GM23248 (cell line): Measurements from ENCODE around the gene NAV3. TPM values are rescaled to one million over a fixed set of nuclear protein-coding genes. Genes with fewer than 3 reads are reported as not detected.

Experiments
- DNase-seq: peaks from one replicate; pipeline ENCODE4 v3.0.0-alpha.2; 2015
- H2AFZ ChIP-seq: fragments of 200-600 bp; sonication (generic); 2 replicates; pipeline ENCODE4 v1.6.1; 2016; ENCODE audit warnings: antibody characterized with exemption
- H3F3A ChIP-seq: fragments of 200-600 bp; sonication (generic); 2 replicates; pipeline ENCODE4 v1.6.1; 2016; ENCODE audit warnings: mild to moderate bottlenecking, antibody characterized with exemption, mixed run types; ENCODE audit not compliant: insufficient read depth
- H3K27ac ChIP-seq: fragments of 200-600 bp; sonication (generic); 2 replicates; pipeline ENCODE4 v1.5.1; 2016; ENCODE audit warnings: mild to moderate bottlenecking
- H3K27me3 ChIP-seq: fragments of 200-600 bp; sonication (generic); replicated peaks from 2 replicates; pipeline ENCODE4 v1.6.1; 2016; ENCODE audit warnings: mild to moderate bottlenecking; ENCODE audit not compliant: insufficient read depth
- H3K36me3 ChIP-seq: fragments of 200-600 bp; sonication (generic); 2 replicates; pipeline ENCODE4 v1.6.1; 2016; ENCODE audit warnings: low read depth, mild to moderate bottlenecking
- H3K4me1 ChIP-seq: fragments of 200-600 bp; sonication (generic); 2 replicates; pipeline ENCODE4 v1.6.1; 2016; ENCODE audit warnings: mild to moderate bottlenecking; ENCODE audit not compliant: insufficient read depth
- H3K4me2 ChIP-seq: fragments of 200-600 bp; sonication (generic); one replicate; pipeline ENCODE4 v1.6.1; 2016; ENCODE audit warnings: mild to moderate bottlenecking; ENCODE audit not compliant: unreplicated experiment
- H3K4me3 ChIP-seq: fragments of 200-600 bp; sonication (generic); 2 replicates; pipeline ENCODE4 v1.5.1; 2016; ENCODE audit warnings: mild to moderate bottlenecking
- H3K79me2 ChIP-seq: fragments of 200-600 bp; sonication (generic); 2 replicates; pipeline ENCODE4 v1.6.1; 2016; ENCODE audit warnings: mild to moderate bottlenecking; ENCODE audit not compliant: insufficient read depth
- H3K9ac ChIP-seq: fragments of 200-600 bp; sonication (generic); 2 replicates; pipeline ENCODE4 v1.6.1; 2016; ENCODE audit warnings: mild to moderate bottlenecking
- H3K9me2 ChIP-seq: fragments of 200-600 bp; sonication (generic); 2 replicates; pipeline ENCODE4 v1.6.1; 2016; ENCODE audit warnings: mixed run types, mild to moderate bottlenecking, moderate library complexity; ENCODE audit not compliant: insufficient read depth
- H3K9me3 ChIP-seq: fragments of 200-600 bp; sonication (generic); one replicate; pipeline ENCODE4 v1.6.1; 2017; ENCODE audit warnings: low read depth
- H4K20me1 ChIP-seq: fragments of 200-600 bp; sonication (generic); 2 replicates; pipeline ENCODE4 v1.6.0; 2016; ENCODE audit not compliant: insufficient read depth
- EZH2 ChIP-seq: fragments of 200-600 bp; sonication (generic); IDR thresholded peaks from 2 replicates; pipeline ENCODE4 v1.6.1; 2018; ENCODE audit warnings: antibody characterized with exemption, mild to moderate bottlenecking; ENCODE audit not compliant: insufficient read depth, poor library complexity, severe bottlenecking
- EZH2phosphoT487 ChIP-seq: fragments of 200-600 bp; sonication (generic); IDR thresholded peaks from 2 replicates; pipeline ENCODE4 v1.6.1; 2018; ENCODE audit warnings: antibody characterized with exemption, moderate library complexity, mild to moderate bottlenecking, low read depth; ENCODE audit not compliant: insufficient read depth
- WGBS, 2 experiments: methylation state at CpG; one replicate each; pipeline ENCODE4 v1.1.6; 2015 to 2017; ENCODE audit warnings: low lambda C conversion rate in 2 of 2, low coverage in 1 of 2; ENCODE audit errors: missing lambda C conversion rate in 2 of 2; 5-methylcytosine and 5-hydroxymethylcytosine counted together
- in situ Hi-C: fragments of 300-500 bp; cut with MboI; formaldehyde crosslinking; loops from 2 replicates; pipeline ENCODE4 v1.15.0; 2020
- polyA plus RNA-seq: library from polyadenylated mRNA; unstranded; fragments of >200 nt; fragmentation: Nextera tagmentation; extraction: Ambion mirVana; gene quantifications from 2 replicates; pipeline ENCODE4 v1.2.1, GENCODE V29; 2016
- total RNA-seq: library from RNA; depleted of rRNA; stranded (reverse); fragments of >200 nt; shearing (Covaris generic); gene quantifications from 2 replicates; pipeline ENCODE4 v1.2.3, GENCODE V29; 2014

Gene NAV3
- total and polyA plus RNA-seq, 2 experiments from 2014 or later: 24.2 to 69.9 TPM

DNA sequence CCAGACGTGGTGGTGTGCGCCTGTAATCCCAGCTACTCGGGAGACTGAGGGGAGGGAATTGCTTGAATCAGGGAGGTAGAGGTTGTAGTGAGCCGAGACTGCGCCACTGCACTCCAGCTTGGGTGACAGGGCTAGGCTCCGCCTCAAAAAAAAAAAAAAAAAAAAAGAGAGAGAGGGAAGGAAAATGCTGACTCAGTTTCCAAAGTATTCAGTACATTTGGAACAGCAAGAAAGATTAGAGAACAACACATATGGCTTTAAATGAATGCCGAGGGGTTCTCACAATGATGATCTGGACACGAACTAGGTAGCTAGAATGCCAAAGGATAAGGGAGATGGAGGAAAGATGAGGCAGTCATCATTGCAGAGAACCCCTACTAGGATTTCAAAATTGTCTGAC is 97.4 kb downstream of the NAV3 start:
- Histone ChIP-seq H3K9ac (no peak overlapping the region), H3F3A (peaks cover 7% of the 10 kb centered on the region), H3K79me2 (no peaks in the 10 kb centered on the region), H2AFZ (no peak overlapping the region), H3K9me3 (no peaks in the 10 kb centered on the region), H4K20me1 (no peaks in the 10 kb centered on the region), H3K27ac (no peak overlapping the region), H3K4me2 (no peak overlapping the region), H3K4me1 (peaks cover 26% of the 10 kb centered on the region), H3K9me2 (no peaks in the 10 kb centered on the region), H3K36me3 (no peaks in the 10 kb centered on the region), H3K4me3 (no peak overlapping the region), H3K27me3 (no peaks in the 10 kb centered on the region)
- in situ Hi-C loops: no loop called here
- 90 to 98% methylated on average over 7 to 8 of the region's 8 CpGs for WGBS, 2 experiments
- no peak for DNase-seq
- TF ChIP-seq EZH2: no peak
- TF ChIP-seq EZH2phosphoT487: no peak

DNA sequence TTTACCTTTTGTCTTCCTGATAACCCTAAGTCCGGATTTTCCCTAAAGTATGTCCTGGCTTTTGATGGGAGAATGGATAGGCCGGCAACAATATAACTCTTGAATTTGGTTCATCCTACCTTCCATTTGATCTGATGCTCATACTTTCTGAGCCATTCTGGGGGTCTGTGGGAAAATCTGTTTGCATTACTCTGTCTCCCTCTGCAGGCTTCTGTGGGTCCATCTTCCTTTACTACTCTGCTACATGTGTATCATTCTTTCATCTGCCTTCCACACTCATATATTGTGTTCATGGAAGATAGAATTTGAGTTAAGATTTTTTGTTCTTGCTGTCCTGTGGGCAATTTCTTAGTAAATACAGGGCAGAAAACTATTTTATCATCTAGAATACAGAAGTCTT is 101.5 kb downstream of the NAV3 start:
- 95 to 99% methylated on average over 2 of the region's 2 CpGs for WGBS, 2 experiments
- TF ChIP-seq EZH2phosphoT487: no peak
- no peak for TF ChIP-seq EZH2
- no peak for DNase-seq

DNA sequence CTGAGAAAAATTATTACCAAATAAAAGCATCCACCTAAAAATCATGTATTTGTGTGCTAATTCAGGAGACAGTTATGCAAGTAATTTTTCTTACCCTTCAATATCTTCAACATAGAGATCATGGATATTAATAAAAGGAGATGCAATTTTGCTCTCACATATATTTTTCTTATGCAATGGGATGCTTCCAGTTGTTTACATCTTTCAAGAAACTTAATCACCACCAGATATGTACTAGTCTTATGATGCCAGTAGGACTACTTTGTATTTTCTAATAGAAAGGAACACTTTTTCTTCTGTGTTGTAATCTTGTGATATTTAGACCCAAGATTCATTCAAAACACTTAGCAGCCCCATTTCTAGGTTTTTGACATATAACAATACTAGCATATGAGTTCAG is 107.6 kb downstream of the NAV3 start:
- Histone ChIP-seq H3K9ac (no peak overlapping the region), H3K9me3 (no peaks in the 10 kb centered on the region), H3K36me3 (no peaks in the 10 kb centered on the region), H2AFZ (0 out of 2 replicates have a peak overlapping the region, but pooled peaks have one; percentile 17), H3K9me2 (no peaks in the 10 kb centered on the region), H3K4me3 (no peak overlapping the region), H3K79me2 (peaks cover 26% of the 10 kb centered on the region), H4K20me1 (no peaks in the 10 kb centered on the region), H3K27ac (no peak overlapping the region), H3K4me2 (no peak overlapping the region), H3F3A (peaks cover 41% of the 10 kb centered on the region), H3K27me3 (no peaks in the 10 kb centered on the region), H3K4me1 (peaks cover 31% of the 10 kb centered on the region)
- in situ Hi-C loops: no loop called here
- TF ChIP-seq EZH2 (no peak), EZH2phosphoT487 (no peak)
- DNase-seq: peak; percentile 2

More for the DNA sequence above, 101.5 kb downstream of the NAV3 start:
- no peaks in the 10 kb centered on the region for H4K20me1 ChIP-seq
- no peaks in the 10 kb centered on the region for H3K36me3 ChIP-seq
- in situ Hi-C loops: loop anchor here (5.0 kb wide), 1 partner anchor 210 kb away; no protein-coding TSS in a partner anchor
- no peaks in the 10 kb centered on the region for H3F3A ChIP-seq
- no peaks in the 10 kb centered on the region for H3K9me2 ChIP-seq
- no peaks in the 10 kb centered on the region for H3K4me1 ChIP-seq
- H3K27ac ChIP-seq: no peak overlapping the region
- no peaks in the 10 kb centered on the region for H3K27me3 ChIP-seq
- no peak overlapping the region for H2AFZ ChIP-seq
- no peak overlapping the region for H3K4me2 ChIP-seq
- no peak overlapping the region for H3K4me3 ChIP-seq
- no peaks in the 10 kb centered on the region for H3K9me3 ChIP-seq
- no peak overlapping the region for H3K9ac ChIP-seq
- H3K79me2 ChIP-seq: no peaks in the 10 kb centered on the region

DNA sequence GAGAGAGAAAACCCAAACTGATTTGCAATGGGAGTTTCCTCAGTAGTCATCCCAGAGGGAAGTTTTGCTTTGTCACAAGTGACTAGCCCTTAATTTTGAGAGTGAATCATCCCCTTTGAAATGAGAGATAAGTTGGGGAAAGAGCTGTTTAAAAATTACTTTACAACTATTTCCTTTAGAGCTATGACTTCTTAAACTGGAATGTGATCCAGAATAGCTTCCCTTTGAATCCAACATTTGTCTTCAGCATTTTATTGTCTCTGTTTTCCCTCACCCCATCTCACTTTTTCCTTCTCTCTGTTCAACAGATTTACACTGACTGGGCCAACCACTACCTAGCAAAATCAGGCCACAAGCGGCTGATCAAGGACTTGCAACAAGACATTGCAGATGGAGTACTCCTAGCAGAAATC is 109.3 kb downstream of the NAV3 start:
- Histone ChIP-seq H3K36me3 (peaks cover 7% of the 10 kb centered on the region; the same call in 1 of the 2 replicates), H3K79me2 (peaks cover 43% of the 10 kb centered on the region), H3K9ac (peak overlapping the region; percentile 77), H3K27ac (peak overlapping the region; percentile 88), H4K20me1 (no peaks in the 10 kb centered on the region), H3K9me3 (no peaks in the 10 kb centered on the region), H3K9me2 (no peaks in the 10 kb centered on the region), H3K4me3 (peak overlapping the region; percentile 83), H3K4me2 (peak overlapping the region; percentile 97), H3K4me1 (peaks cover 40% of the 10 kb centered on the region), H3F3A (peaks cover 52% of the 10 kb centered on the region), H3K27me3 (no peaks in the 10 kb centered on the region), H2AFZ (peak overlapping the region; percentile 61)
- in situ Hi-C loops: no loop called here
- TF ChIP-seq EZH2: no peak
- TF ChIP-seq EZH2phosphoT487: no peak
- peak; percentile 93 for DNase-seq
- 0% methylated on average over 1 of the region's 1 CpG for WGBS, 2 experiments

DNA sequence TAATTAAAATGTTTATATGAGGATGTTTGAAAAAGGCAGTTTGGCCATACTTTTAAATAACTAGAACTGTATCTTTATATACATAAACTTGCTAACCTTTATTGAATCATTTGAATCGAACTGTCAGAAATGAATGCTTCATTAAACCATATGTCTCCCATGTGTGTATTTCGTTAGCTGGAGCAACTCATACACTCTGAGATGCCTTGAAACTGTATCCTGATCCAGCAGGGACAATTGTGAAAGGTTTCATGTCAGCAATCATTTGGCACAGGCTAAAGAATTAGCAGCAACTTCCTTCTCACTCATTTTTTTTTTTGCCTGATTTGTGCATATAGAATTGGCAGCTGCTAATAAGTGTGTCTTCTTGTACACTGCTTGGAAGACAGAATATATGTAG is 109.9 kb downstream of the NAV3 start:
- 1 to 2% methylated on average over 2 of the region's 2 CpGs for WGBS, 2 experiments
- Histone ChIP-seq H4K20me1 (no peaks in the 10 kb centered on the region), H3K9ac (peak overlapping the region; percentile 77), H3F3A (peaks cover 52% of the 10 kb centered on the region), H3K9me3 (no peaks in the 10 kb centered on the region), H3K4me2 (peak overlapping the region; percentile 97), H2AFZ (peak overlapping the region; percentile 61), H3K36me3 (peaks cover 7% of the 10 kb centered on the region; the same call in 1 of the 2 replicates), H3K79me2 (peaks cover 49% of the 10 kb centered on the region), H3K4me3 (peak overlapping the region; percentile 83), H3K27ac (peak overlapping the region; percentile 88), H3K27me3 (no peaks in the 10 kb centered on the region), H3K4me1 (peaks cover 40% of the 10 kb centered on the region), H3K9me2 (no peaks in the 10 kb centered on the region)
- in situ Hi-C loops: no loop called here
- TF ChIP-seq EZH2 (no peak), EZH2phosphoT487 (no peak)
- DNase-seq: peak; percentile 72
